Panc1 (cell line): ENCODE results near the gene P3H3.

Source experiments
- CTCF ChIP-seq: fragments of 450-650 bp; IDR thresholded peaks from 2 replicates; pipeline ENCODE4 v1.5.1; 2017; ENCODE audit warnings: mild to moderate bottlenecking
- POLR2AphosphoS5 ChIP-seq: IDR thresholded peaks from 2 replicates; pipeline ENCODE4 v1.6.1; 2012; ENCODE audit warnings: mild to moderate bottlenecking, low read depth, low read length, moderate library complexity

- TF ChIP-seq CTCF (no peak), POLR2AphosphoS5 (no peak)
Measured at GRCh38 chr12:6786416-6787094, 41.7 kb upstream of the P3H3 start.
